ENCODE measurements around the gene GALNT16. TPM values are rescaled to one million over a fixed set of nuclear protein-coding genes. Genes with fewer than 3 reads are reported as not detected.

Gene GALNT16
- total and polyA plus RNA-seq, 2 donors, result 3.7 to 11.4 TPM

GRCh38 chr14:69320581-69321365, 60.8 kb downstream of the GALNT16 start:
- Histone ChIP-seq H3K4me1 (ENCODE audit: insufficient read depth) (no peaks in the 10 kb centered on the region), H3K36me3 (ENCODE audit: insufficient read depth) (no peaks in the 10 kb centered on the region), H3K4me3 (ENCODE audit: low read depth, low read length) (no peak overlapping the region), H3K27ac (ENCODE audit: low read depth) (no peak overlapping the region)
- WGBS, result 97% methylated on average over 18 of the region's 18 CpGs
- DNase-seq (ENCODE audit: extremely low spot score), result no peak

GRCh38 chr14:69321601-69322330, 61.8 kb downstream of the GALNT16 start:
- H3K27ac ChIP-seq (ENCODE audit: low read depth), result no peak overlapping the region
- WGBS, result 76% methylated on average over 11 of the region's 11 CpGs
- no peaks in the 10 kb centered on the region for H3K4me1 ChIP-seq (ENCODE audit: insufficient read depth)
- H3K4me3 ChIP-seq (ENCODE audit: low read depth, low read length), result no peak overlapping the region
- no peaks in the 10 kb centered on the region for H3K36me3 ChIP-seq (ENCODE audit: insufficient read depth)
- DNase-seq (ENCODE audit: extremely low spot score), result no peak

GRCh38 chr14:69323266-69323998, 63.5 kb downstream of the GALNT16 start:
- DNase-seq (ENCODE audit: extremely low spot score), result no peak
- Histone ChIP-seq H3K36me3 (ENCODE audit: insufficient read depth) (no peaks in the 10 kb centered on the region), H3K4me1 (ENCODE audit: insufficient read depth) (no peaks in the 10 kb centered on the region), H3K27ac (ENCODE audit: low read depth) (no peak overlapping the region), H3K4me3 (ENCODE audit: low read depth, low read length) (no peak overlapping the region)
- 86% methylated on average over 11 of the region's 11 CpGs for WGBS

GRCh38 chr14:69323999-69324282, 64.0 kb downstream of the GALNT16 start:
- Histone ChIP-seq H3K4me3 (ENCODE audit: low read depth, low read length) (no peak overlapping the region), H3K27ac (ENCODE audit: low read depth) (no peak overlapping the region), H3K4me1 (ENCODE audit: insufficient read depth) (no peaks in the 10 kb centered on the region), H3K36me3 (ENCODE audit: insufficient read depth) (no peaks in the 10 kb centered on the region)
- DNase-seq (ENCODE audit: extremely low spot score), result no peak
- 94% methylated on average over 1 of the region's 1 CpG for WGBS

- no peak overlapping the region for H3K27ac ChIP-seq (ENCODE audit: low read depth)
- no peaks in the 10 kb centered on the region for H3K4me1 ChIP-seq (ENCODE audit: insufficient read depth)
- no peak for DNase-seq (ENCODE audit: extremely low spot score)
- 96% methylated on average over 9 of the region's 9 CpGs for WGBS
- H3K36me3 ChIP-seq (ENCODE audit: insufficient read depth), result no peaks in the 10 kb centered on the region
- H3K4me3 ChIP-seq (ENCODE audit: low read depth, low read length), result no peak overlapping the region
These were observed 64.5 kb downstream of the GALNT16 start for GRCh38 chr14:69324341-69324931.

GRCh38 chr14:69325086-69325485, 65.1 kb downstream of the GALNT16 start:
- 91% methylated on average over 8 of the region's 8 CpGs for WGBS

GRCh38 chr14:69325646-69326265, 65.8 kb downstream of the GALNT16 start:
- no peak for DNase-seq (ENCODE audit: extremely low spot score)
- Histone ChIP-seq H3K36me3 (ENCODE audit: insufficient read depth) (no peaks in the 10 kb centered on the region), H3K4me3 (ENCODE audit: low read depth, low read length) (no peak overlapping the region), H3K27ac (ENCODE audit: low read depth) (no peak overlapping the region), H3K4me1 (ENCODE audit: insufficient read depth) (no peaks in the 10 kb centered on the region)
- WGBS, result 94% methylated on average over 7 of the region's 7 CpGs

More at GRCh38 chr14:69325086-69325485, 65.1 kb downstream of the GALNT16 start:
- DNase-seq (ENCODE audit: extremely low spot score), result no peak
- Histone ChIP-seq H3K4me3 (ENCODE audit: low read depth, low read length) (no peak overlapping the region), H3K36me3 (ENCODE audit: insufficient read depth) (no peaks in the 10 kb centered on the region), H3K4me1 (ENCODE audit: insufficient read depth) (no peaks in the 10 kb centered on the region), H3K27ac (ENCODE audit: low read depth) (no peak overlapping the region)

GRCh38 chr14:69326611-69327010, 66.7 kb downstream of the GALNT16 start:
- H3K4me1 ChIP-seq (ENCODE audit: insufficient read depth), result no peaks in the 10 kb centered on the region
- WGBS, result 71% methylated on average over 6 of the region's 6 CpGs
- DNase-seq (ENCODE audit: extremely low spot score), result no peak
- H3K4me3 ChIP-seq (ENCODE audit: low read depth, low read length), result no peak overlapping the region
- no peaks in the 10 kb centered on the region for H3K36me3 ChIP-seq (ENCODE audit: insufficient read depth)
- H3K27ac ChIP-seq (ENCODE audit: low read depth), result no peak overlapping the region

- Histone ChIP-seq H3K4me1 (ENCODE audit: insufficient read depth) (no peaks in the 10 kb centered on the region), H3K27ac (ENCODE audit: low read depth) (no peak overlapping the region), H3K4me3 (ENCODE audit: low read depth, low read length) (no peak overlapping the region), H3K36me3 (ENCODE audit: insufficient read depth) (no peaks in the 10 kb centered on the region)
- 79% methylated on average over 5 of the region's 5 CpGs for WGBS
- DNase-seq (ENCODE audit: extremely low spot score), result no peak
These were observed 67.5 kb downstream of the GALNT16 start for GRCh38 chr14:69327507-69327906.

GRCh38 chr14:69328317-69328716, 68.4 kb downstream of the GALNT16 start:
- Histone ChIP-seq H3K4me3 (ENCODE audit: low read depth, low read length) (no peak overlapping the region), H3K27ac (ENCODE audit: low read depth) (no peak overlapping the region), H3K36me3 (ENCODE audit: insufficient read depth) (no peaks in the 10 kb centered on the region), H3K4me1 (ENCODE audit: insufficient read depth) (no peaks in the 10 kb centered on the region)
- no peak for DNase-seq (ENCODE audit: extremely low spot score)
- 94% methylated on average over 15 of the region's 15 CpGs for WGBS

GRCh38 chr14:69328765-69329164, 68.8 kb downstream of the GALNT16 start:
- WGBS, result 85% methylated on average over 6 of the region's 6 CpGs
- no peaks in the 10 kb centered on the region for H3K4me1 ChIP-seq (ENCODE audit: insufficient read depth)
- H3K4me3 ChIP-seq (ENCODE audit: low read depth, low read length), result no peak overlapping the region
- no peaks in the 10 kb centered on the region for H3K36me3 ChIP-seq (ENCODE audit: insufficient read depth)
- no peak for DNase-seq (ENCODE audit: extremely low spot score)
- H3K27ac ChIP-seq (ENCODE audit: low read depth), result no peak overlapping the region

- H3K36me3 ChIP-seq (ENCODE audit: insufficient read depth), result no peaks in the 10 kb centered on the region
- no peak overlapping the region for H3K4me3 ChIP-seq (ENCODE audit: low read depth, low read length)
- no peaks in the 10 kb centered on the region for H3K4me1 ChIP-seq (ENCODE audit: insufficient read depth)
- no peak for DNase-seq (ENCODE audit: extremely low spot score)
- H3K27ac ChIP-seq (ENCODE audit: low read depth), result no peak overlapping the region
- WGBS, result 82% methylated on average over 4 of the region's 4 CpGs
These were observed 71.2 kb downstream of the GALNT16 start for GRCh38 chr14:69331206-69331605.

GRCh38 chr14:69332782-69333395, 72.9 kb downstream of the GALNT16 start:
- H3K27ac ChIP-seq (ENCODE audit: low read depth), result no peak overlapping the region
- no peak overlapping the region for H3K4me3 ChIP-seq (ENCODE audit: low read depth, low read length)
- H3K4me1 ChIP-seq (ENCODE audit: insufficient read depth), result no peaks in the 10 kb centered on the region
- H3K36me3 ChIP-seq (ENCODE audit: insufficient read depth), result no peaks in the 10 kb centered on the region
- WGBS, result 84% methylated on average over 13 of the region's 13 CpGs
- DNase-seq (ENCODE audit: extremely low spot score), result no peak
